K562 (cell line): ENCODE measurements around the gene EPHA2. TPM values are rescaled to one million over a fixed set of nuclear protein-coding genes. Genes with fewer than 3 reads are reported as not detected.

Source experiments
- BCL6 ChIP-seq: fragments of 250-450 bp; sonication (Bioruptor Pico); IDR thresholded peaks from 2 replicates; pipeline ENCODE4 v1.4.0; 2020
- CEBPG ChIP-seq, 3 experiments: fragments of 200-800 bp in 1 of 3; sonication (Bioruptor generic) in 1 of 3; sonication (generic) in 1 of 3; formaldehyde crosslinking in 1 of 3; IDR thresholded peaks in 2 of 3; conservative IDR thresholded peaks in 1 of 3; 2 replicates each; pipeline versions ENCODE4 v1.6.1 to v1.8.0; 2016 to 2022; ENCODE audit warnings: missing compliant biosample characterization in 2 of 3, missing genetic modification characterization in 2 of 3, mild to moderate bottlenecking in 1 of 3, missing genetic modification reagents in 1 of 3
- DACH1 ChIP-seq: fragments of 450-650 bp; IDR thresholded peaks from 2 replicates; pipeline ENCODE4 v1.6.1; 2018; ENCODE audit not compliant: partially characterized antibody
- EGR1 ChIP-seq: fragments of 450-650 bp; conservative IDR thresholded peaks from 2 replicates; pipeline ENCODE4 v1.6.1; 2017; ENCODE audit warnings: mild to moderate bottlenecking
- ETV5 ChIP-seq: sonication (generic); formaldehyde crosslinking; IDR thresholded peaks from 2 replicates; pipeline ENCODE4 v1.4.0; 2020; ENCODE audit warnings: low read depth, mild to moderate bottlenecking, missing genetic modification reagents
- KDM5B ChIP-seq: fragments of 200-600 bp; sonication (generic); IDR thresholded peaks from 2 replicates; pipeline ENCODE4 v1.6.1; 2012; ENCODE audit warnings: low read depth, mild to moderate bottlenecking, moderate library complexity, low read length, control low read depth, inconsistent platforms; ENCODE audit not compliant: insufficient replicate concordance
- LEF1 ChIP-seq: fragments of 450-650 bp; IDR thresholded peaks from 2 replicates; pipeline ENCODE4 v1.6.1; 2016; ENCODE audit warnings: mild to moderate bottlenecking
- MTA3 ChIP-seq: fragments of 450-650 bp; formaldehyde crosslinking; IDR thresholded peaks from 2 replicates; pipeline ENCODE4 v1.6.1; 2017; ENCODE audit warnings: mild to moderate bottlenecking, borderline replicate concordance
- NBN ChIP-seq: fragments of 450-650 bp; IDR thresholded peaks from 2 replicates; pipeline ENCODE4 v1.6.1; 2016; ENCODE audit warnings: low read depth, mild to moderate bottlenecking
- NCOA1 ChIP-seq: fragments of 450-650 bp; IDR thresholded peaks from 2 replicates; pipeline ENCODE4 v1.6.1; 2016; ENCODE audit warnings: low read depth
- NRF1 ChIP-seq, 2 experiments: fragments of 450-650 bp; IDR thresholded peaks in 1 of 2; conservative IDR thresholded peaks in 1 of 2; 2 replicates each; pipeline ENCODE4 v1.6.1; 2014; ENCODE audit warnings: mild to moderate bottlenecking in 2 of 2
- PCBP2 ChIP-seq: fragments of 200-400 bp; formaldehyde crosslinking; IDR thresholded peaks from 2 replicates; pipeline ENCODE4 v1.6.1; 2018; ENCODE audit warnings: low read length, low read depth, mild to moderate bottlenecking, moderate library complexity; ENCODE audit not compliant: poor library complexity, severe bottlenecking
- PPARD ChIP-seq: fragments of 250-450 bp; sonication (Bioruptor Pico); IDR thresholded peaks from 2 replicates; pipeline ENCODE4 v1.8.0; 2022; ENCODE audit warnings: inconsistent platforms, mild to moderate bottlenecking, moderate library complexity
- SUPT5H ChIP-seq: fragments of 450-650 bp; IDR thresholded peaks from 2 replicates; pipeline ENCODE4 v1.6.1; 2016
- TEAD1 ChIP-seq, 2 experiments: fragments of 450-650 bp in 1 of 2; sonication (generic) in 1 of 2; formaldehyde crosslinking; IDR thresholded peaks; 2 replicates each; pipeline versions ENCODE4 v1.4.0 to v1.8.0; 2020 to 2022; ENCODE audit warnings: mild to moderate bottlenecking in 2 of 2, missing genetic modification reagents in 1 of 2
- TEAD4 ChIP-seq, 2 experiments: sonication (generic) in 1 of 2; formaldehyde crosslinking in 1 of 2; IDR thresholded peaks; 2 replicates each; pipeline versions ENCODE4 v1.6.1 to v1.8.0; 2012 to 2022; ENCODE audit warnings: borderline replicate concordance in 1 of 2, inconsistent platforms in 1 of 2, low read length in 1 of 2, mild to moderate bottlenecking in 1 of 2, missing genetic modification reagents in 1 of 2
- XRCC3 ChIP-seq: fragments of 450-650 bp; IDR thresholded peaks from 2 replicates; pipeline ENCODE4 v1.6.1; 2017; ENCODE audit warnings: mild to moderate bottlenecking, moderate library complexity
- ZNF24 ChIP-seq: fragments of 450-650 bp; IDR thresholded peaks from 2 replicates; pipeline ENCODE4 v1.6.1; 2016
- ZNF280A ChIP-seq: fragments of 450-650 bp; IDR thresholded peaks from 2 replicates; pipeline ENCODE4 v1.6.1; 2018; ENCODE audit warnings: mild to moderate bottlenecking, low read depth; ENCODE audit not compliant: partially characterized antibody
- ZNF347 ChIP-seq: fragments of 450-650 bp; formaldehyde crosslinking; IDR thresholded peaks from 2 replicates; pipeline ENCODE4 v1.4.0; 2020; ENCODE audit warnings: low read depth, mild to moderate bottlenecking, moderate library complexity
- ZNF592 ChIP-seq: fragments of 450-650 bp; IDR thresholded peaks from 2 replicates; pipeline ENCODE4 v1.6.1; 2017; ENCODE audit warnings: antibody characterized with exemption, mild to moderate bottlenecking
- polyA plus RNA-seq, 8 experiments: library from polyadenylated mRNA; depleted of rRNA in 4 of 8; stranded (reverse) in 5 of 8; unstranded in 3 of 8; fragments of >200 nt; fragmentation: Nextera tagmentation in 2 of 8; fragmentation: Illumina TruSeq in 1 of 8; extraction: Ambion mirVana in 2 of 8; extraction: Trizol in 1 of 8; gene quantifications; 2 replicates each; pipeline versions ENCODE4 v1.2.1 to v1.2.3, GENCODE V29; 2011 to 2014; ENCODE audit warnings: inconsistent platforms in 1 of 8, missing spikeins in 1 of 8
- total RNA-seq, 7 experiments: library from RNA; depleted of rRNA in 6 of 7; stranded (reverse); fragments of >200 nt in 6 of 7; fragmentation: Illumina TruSeq in 2 of 7; extraction: Trizol in 2 of 7; gene quantifications; 2 replicates each; pipeline versions ENCODE4 v1.2.1 to v1.2.3, GENCODE V29; 2011 to 2021; ENCODE audit warnings: low replicate concordance in 1 of 7

EPHA2 gene
- total and polyA plus RNA-seq, 9 of the 15 experiments (the other 6 are each of a cell fraction or from before 2014, with no cell fraction given), result 0.04 to 0.40 (median 0.07) TPM; not detected in 4

- TF ChIP-seq ZNF280A, result no peak
- TF ChIP-seq PPARD, result no peak
- peak; percentile 97 for TF ChIP-seq MTA3
- TF ChIP-seq ZNF24, result 0 out of 2 replicates have a peak, but pooled peaks have one; percentile 35
- TF ChIP-seq CEBPG (CRISPR knock-in tag; IDR thresholded peaks at IDR 0.05), result peak; percentile 69
- peak in 1 of 2 experiments; percentile 72; a peak in 2 of 4 replicates for TF ChIP-seq CEBPG (tag; conservative IDR thresholded peaks at IDR 0.05 in 1 of 2, IDR thresholded peaks at IDR 0.05 in 1 of 2)
- TF ChIP-seq KDM5B, result no peak
- TF ChIP-seq LEF1, result peak; percentile 85
- TF ChIP-seq DACH1, result peak; percentile 93
- no peak for TF ChIP-seq SUPT5H
- peak; percentile 96 for TF ChIP-seq NCOA1
- TF ChIP-seq ETV5 (CRISPR knock-in tag), result no peak
- TF ChIP-seq XRCC3, result no peak
- TF ChIP-seq TEAD1 (CRISPR knock-in tag; IDR thresholded peaks at IDR 0.05), result no peak
- no peak; the same call in none of the 2 replicates for TF ChIP-seq NBN
- no peak for TF ChIP-seq TEAD4 (IDR thresholded peaks at IDR 0.05; ENCODE audit: low read length)
- no peak for TF ChIP-seq TEAD4 (CRISPR knock-in tag; IDR thresholded peaks at IDR 0.05; ENCODE audit: borderline replicate concordance)
- TF ChIP-seq ZNF347, result no peak
- TF ChIP-seq BCL6 (CRISPR knock-in tag), result no peak
- TF ChIP-seq NRF1 (conservative IDR thresholded peaks at IDR 0.05 in 1 of 2, IDR thresholded peaks at IDR 0.05 in 1 of 2), result peak; percentile 22 to 35; a peak in 2 of 4 replicates
- TF ChIP-seq EGR1, result 0 out of 2 replicates have a peak, but pooled peaks have one; percentile 40
- peak; percentile 65 for TF ChIP-seq ZNF592
- TF ChIP-seq PCBP2, result no peak
These were observed 8.6 kb upstream of the EPHA2 start (continued) for GRCh38 chr1:16164213-16165072.
